ENCODE data around the gene ARID3C.

DNA sequence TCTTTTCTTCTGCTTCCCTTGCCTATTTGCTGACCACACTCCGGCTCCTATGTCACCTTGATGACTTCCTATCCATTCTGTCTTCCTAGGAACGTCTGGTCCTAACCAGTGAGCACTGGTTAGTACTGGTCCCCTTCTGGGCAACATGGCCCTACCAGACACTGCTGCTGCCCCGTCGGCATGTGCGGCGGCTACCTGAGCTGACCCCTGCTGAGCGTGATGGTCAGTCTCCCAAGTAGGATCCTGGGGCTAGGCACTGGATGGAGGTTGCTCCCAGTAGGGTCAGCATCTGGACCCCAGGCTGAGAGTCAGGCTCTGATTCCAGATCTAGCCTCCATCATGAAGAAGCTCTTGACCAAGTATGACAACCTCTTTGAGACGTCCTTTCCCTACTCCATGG lies 19.8 kb upstream of the ARID3C start:
- no peak for TF ChIP-seq EP300 (IDR thresholded peaks at IDR 0.05)
- TF ChIP-seq, protein P1, sequence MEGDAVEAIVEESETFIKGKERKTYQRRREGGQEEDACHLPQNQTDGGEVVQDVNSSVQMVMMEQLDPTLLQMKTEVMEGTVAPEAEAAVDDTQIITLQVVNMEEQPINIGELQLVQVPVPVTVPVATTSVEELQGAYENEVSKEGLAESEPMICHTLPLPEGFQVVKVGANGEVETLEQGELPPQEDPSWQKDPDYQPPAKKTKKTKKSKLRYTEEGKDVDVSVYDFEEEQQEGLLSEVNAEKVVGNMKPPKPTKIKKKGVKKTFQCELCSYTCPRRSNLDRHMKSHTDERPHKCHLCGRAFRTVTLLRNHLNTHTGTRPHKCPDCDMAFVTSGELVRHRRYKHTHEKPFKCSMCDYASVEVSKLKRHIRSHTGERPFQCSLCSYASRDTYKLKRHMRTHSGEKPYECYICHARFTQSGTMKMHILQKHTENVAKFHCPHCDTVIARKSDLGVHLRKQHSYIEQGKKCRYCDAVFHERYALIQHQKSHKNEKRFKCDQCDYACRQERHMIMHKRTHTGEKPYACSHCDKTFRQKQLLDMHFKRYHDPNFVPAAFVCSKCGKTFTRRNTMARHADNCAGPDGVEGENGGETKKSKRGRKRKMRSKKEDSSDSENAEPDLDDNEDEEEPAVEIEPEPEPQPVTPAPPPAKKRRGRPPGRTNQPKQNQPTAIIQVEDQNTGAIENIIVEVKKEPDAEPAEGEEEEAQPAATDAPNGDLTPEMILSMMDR (IDR thresholded peaks at IDR 0.05): no peak
- TF ChIP-seq POLR2A (IDR thresholded peaks at IDR 0.05): no peak
- TF ChIP-seq POLR2AphosphoS5 (IDR thresholded peaks at IDR 0.05): no peak

Data from gastroesophageal sphincter (tissue), 3 donors.